SH-SY5Y (cell line): ENCODE measurements around the gene PROX1.

ENCODE experiments used
- GATA2 ChIP-seq: IDR thresholded peaks from 2 replicates; pipeline ENCODE4 v1.6.1; 2011; ENCODE audit warnings: mild to moderate bottlenecking, low read depth, low read length
- GATA3 ChIP-seq: IDR thresholded peaks from 2 replicates; pipeline ENCODE4 v1.6.1; 2011; ENCODE audit warnings: low read depth, mild to moderate bottlenecking, low read length, moderate library complexity

GRCh38 chr1:213969958-213970555 is 17.7 kb upstream of the PROX1 start:
- TF ChIP-seq GATA2 (no peak), GATA3 (no peak)
